AG09309 (cell line): ENCODE data around the gene AFAP1.

Experiments
- DNase-seq: peaks from one replicate; pipeline ENCODE4 v3.0.0-alpha.2; 2010; ENCODE audit warnings: low read depth
- H3K4me3 ChIP-seq: 2 replicates; pipeline ENCODE4 v1.5.1; 2011; ENCODE audit warnings: mild to moderate bottlenecking, low read depth, low read length, moderate library complexity; ENCODE audit not compliant: control insufficient read depth
- TF ChIP-seq, protein P1 (sequence below): IDR thresholded peaks from 2 replicates; pipeline ENCODE4 v1.5.1; 2011; ENCODE audit warnings: mild to moderate bottlenecking, low read depth, low read length, inconsistent platforms; ENCODE audit not compliant: insufficient read depth, control insufficient read depth; ENCODE audit errors: missing control alignments

Gene AFAP1

DNA sequence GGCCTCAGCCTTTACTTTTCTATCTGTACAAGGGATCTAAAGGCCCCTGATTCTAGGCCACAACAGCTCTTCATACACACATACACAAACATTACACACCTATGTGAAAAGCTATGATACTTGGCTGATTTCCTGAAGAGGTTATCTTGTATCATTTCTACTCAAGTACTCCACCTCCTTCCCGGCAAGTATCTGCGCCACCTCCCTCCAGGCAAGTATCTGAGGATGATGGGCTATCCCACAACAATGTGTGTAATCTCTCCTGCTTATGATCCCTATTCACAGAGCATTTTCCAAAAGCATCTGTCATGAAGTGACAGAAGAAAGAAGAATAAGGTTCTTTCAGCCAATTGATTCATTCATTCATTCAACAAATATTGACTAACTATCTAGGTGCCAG, 36.8 kb downstream of the AFAP1 start:
- TF ChIP-seq, protein P1, sequence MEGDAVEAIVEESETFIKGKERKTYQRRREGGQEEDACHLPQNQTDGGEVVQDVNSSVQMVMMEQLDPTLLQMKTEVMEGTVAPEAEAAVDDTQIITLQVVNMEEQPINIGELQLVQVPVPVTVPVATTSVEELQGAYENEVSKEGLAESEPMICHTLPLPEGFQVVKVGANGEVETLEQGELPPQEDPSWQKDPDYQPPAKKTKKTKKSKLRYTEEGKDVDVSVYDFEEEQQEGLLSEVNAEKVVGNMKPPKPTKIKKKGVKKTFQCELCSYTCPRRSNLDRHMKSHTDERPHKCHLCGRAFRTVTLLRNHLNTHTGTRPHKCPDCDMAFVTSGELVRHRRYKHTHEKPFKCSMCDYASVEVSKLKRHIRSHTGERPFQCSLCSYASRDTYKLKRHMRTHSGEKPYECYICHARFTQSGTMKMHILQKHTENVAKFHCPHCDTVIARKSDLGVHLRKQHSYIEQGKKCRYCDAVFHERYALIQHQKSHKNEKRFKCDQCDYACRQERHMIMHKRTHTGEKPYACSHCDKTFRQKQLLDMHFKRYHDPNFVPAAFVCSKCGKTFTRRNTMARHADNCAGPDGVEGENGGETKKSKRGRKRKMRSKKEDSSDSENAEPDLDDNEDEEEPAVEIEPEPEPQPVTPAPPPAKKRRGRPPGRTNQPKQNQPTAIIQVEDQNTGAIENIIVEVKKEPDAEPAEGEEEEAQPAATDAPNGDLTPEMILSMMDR: no peak
- DNase-seq: no peak
- H3K4me3 ChIP-seq: no peak overlapping the region

DNA sequence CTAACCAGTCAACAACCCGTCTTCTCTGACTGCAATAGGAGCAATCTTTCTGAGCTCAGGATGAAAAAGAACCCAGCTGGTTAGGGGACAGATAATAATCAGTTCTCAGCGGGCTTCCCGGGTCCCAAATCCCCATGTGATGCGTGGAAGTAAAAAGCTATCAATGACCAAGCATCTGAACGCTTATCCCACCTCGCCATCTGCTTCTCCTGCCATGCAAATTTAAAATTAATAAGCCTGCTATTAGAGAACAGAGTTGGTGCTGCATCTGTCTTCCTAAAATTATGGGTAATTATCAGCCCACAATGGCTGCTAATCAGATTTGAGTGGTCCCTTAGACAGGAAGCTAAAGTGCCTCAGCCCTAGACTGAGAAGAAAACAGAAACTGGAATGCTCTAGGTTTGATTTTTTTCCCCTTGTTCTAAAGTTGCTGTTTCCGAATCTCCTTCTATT, 37.5 kb downstream of the AFAP1 start:
- TF ChIP-seq, protein P1: no peak
- DNase-seq: no peak
- H3K4me3 ChIP-seq: no peak overlapping the region

- TF ChIP-seq, protein P1: no peak
- DNase-seq: no peak
- no peak overlapping the region for H3K4me3 ChIP-seq
These were observed 38.3 kb downstream of the AFAP1 start for GRCh38 chr4:7901311-7901885.

DNA sequence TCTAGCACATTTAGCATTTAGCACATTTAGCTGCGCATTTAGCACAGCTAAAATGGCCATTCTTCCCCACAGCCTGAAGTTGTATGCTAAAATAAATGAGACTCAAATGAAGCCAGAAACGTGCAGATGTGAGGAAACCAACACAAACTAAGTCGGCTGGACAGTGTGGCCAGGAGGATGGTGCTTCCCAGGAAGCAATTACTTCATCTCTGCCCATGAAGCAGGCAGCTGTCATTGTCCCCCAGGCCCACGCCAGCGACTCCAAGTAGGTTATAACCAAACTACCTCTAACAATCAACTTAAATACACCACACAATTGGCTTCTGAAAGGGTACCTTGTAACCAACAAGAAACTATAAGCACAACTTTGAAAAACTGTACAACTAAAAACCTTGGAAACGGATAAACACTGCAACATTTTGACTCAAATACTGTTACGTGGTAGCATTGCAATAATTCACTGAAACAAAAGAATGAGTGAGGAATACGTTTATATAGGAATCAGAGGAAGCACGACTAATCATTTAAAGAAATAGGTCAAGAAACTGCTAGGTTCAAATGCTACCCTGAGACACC, 39.2 kb downstream of the AFAP1 start:
- TF ChIP-seq, protein P1: no peak
- H3K4me3 ChIP-seq: no peak overlapping the region
- DNase-seq: no peak

DNA sequence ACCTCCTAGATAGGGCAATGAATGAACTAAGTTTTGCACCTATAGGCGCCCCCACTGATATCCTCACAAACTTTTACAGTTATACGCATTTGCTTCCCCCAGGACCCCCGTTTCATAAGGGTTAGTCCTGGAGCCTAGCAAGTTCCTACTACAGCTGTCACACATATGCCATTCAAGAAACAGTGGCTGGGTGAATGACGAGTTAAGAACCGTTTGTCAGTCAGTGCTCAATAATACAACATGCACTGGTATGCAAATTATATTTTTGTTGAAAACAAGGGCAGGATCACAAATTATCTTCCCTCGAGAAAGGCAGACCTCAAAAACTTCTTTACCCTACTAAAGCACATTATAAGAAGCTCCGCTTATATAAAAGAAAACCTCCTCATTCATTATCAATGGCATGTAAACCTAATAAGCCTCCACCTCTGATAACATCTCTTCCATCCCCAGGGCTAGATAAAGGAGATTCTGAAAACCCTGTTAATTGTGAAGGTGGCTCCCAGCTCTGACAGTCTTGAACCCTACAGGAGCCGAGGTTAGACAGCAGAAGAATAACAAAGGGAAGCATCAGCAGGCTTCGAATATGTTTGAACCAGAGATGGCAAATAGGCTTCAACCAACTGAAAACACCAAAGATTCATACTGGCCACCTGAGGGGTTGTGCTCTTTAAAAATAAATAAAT, 40.3 kb downstream of the AFAP1 start:
- TF ChIP-seq, protein P1: no peak
- no peak for DNase-seq
- no peak overlapping the region for H3K4me3 ChIP-seq

GRCh38 chr4:7898385-7898784, 41.3 kb downstream of the AFAP1 start:
- DNase-seq: no peak
- TF ChIP-seq, protein P1: no peak
- no peak overlapping the region for H3K4me3 ChIP-seq
